ENCODE measurements around the gene RGR.

DNA sequence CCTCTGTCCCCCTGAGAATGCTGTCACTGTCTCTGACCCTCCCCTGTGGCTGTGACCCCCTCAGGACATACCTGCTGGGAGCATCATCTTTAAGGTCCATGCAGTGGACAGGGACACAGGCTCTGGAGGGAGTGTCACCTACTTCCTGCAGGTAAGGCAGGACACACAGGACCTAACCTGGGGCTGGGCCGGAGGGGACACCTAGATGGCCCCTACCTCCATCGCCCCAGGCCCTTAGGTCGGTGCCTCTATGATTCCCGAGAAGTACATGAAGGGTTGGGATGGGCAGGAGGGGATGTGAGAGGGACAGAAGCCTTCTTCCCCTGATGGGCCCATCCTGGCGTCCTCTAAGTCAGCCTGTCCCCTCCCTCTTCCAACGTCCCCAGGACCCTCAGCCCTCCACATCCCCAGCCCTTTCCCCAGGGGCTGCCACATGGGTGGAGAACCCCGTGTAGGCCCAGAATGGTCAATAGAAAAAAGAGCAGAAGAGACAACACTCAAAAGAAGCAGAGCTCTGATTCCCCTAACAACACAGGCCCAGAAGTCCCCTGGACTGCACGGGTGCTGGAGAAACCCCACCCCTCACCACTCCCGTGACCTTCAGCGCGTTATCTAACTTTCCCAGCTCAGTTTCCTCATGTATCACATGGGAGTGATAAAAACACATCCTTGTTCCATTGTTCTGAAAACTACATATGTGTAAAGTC, 44.2 kb upstream of the RGR start:
- TF ChIP-seq CHD2 (IDR thresholded peaks at IDR 0.05; ENCODE audit: low read length, partially characterized antibody), result no peak
- TF ChIP-seq, protein P1, sequence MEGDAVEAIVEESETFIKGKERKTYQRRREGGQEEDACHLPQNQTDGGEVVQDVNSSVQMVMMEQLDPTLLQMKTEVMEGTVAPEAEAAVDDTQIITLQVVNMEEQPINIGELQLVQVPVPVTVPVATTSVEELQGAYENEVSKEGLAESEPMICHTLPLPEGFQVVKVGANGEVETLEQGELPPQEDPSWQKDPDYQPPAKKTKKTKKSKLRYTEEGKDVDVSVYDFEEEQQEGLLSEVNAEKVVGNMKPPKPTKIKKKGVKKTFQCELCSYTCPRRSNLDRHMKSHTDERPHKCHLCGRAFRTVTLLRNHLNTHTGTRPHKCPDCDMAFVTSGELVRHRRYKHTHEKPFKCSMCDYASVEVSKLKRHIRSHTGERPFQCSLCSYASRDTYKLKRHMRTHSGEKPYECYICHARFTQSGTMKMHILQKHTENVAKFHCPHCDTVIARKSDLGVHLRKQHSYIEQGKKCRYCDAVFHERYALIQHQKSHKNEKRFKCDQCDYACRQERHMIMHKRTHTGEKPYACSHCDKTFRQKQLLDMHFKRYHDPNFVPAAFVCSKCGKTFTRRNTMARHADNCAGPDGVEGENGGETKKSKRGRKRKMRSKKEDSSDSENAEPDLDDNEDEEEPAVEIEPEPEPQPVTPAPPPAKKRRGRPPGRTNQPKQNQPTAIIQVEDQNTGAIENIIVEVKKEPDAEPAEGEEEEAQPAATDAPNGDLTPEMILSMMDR (IDR thresholded peaks at IDR 0.05), result no peak
- no peak for TF ChIP-seq RFX5 (IDR thresholded peaks at IDR 0.05)
- no peak for TF ChIP-seq HDAC2 (IDR thresholded peaks at IDR 0.05)

Measured in A549 (cell line).